Naive B cell (primary cell): ENCODE data around the gene IL37. TPM values are rescaled to one million over a fixed set of nuclear protein-coding genes. Genes with fewer than 3 reads are reported as not detected.
A peak's percentile ranks its signal among the peaks of the same experiment; 100 is the strongest.
"Not testable (repeated sequence)": the region's sequence is repeated elsewhere in the genome, so short reads cannot be mapped to it uniquely, and the experiment has no call there.

Experiments
- ATAC-seq, 2 donors: fragments of 150-1000 bp; cut with Tn5 transposase; 2 replicates each; pipeline ENCODE4 v1.10.0; 2021; ENCODE audit warnings: low read depth in 2 of 2, mild to moderate bottlenecking in 2 of 2, moderate library complexity in 2 of 2
- DNase-seq: peaks from one replicate; pipeline ENCODE4 v3.0.0; 2022
- H3K27ac Mint-ChIP-seq, 6 donors: one replicate each; pipeline ENCODE4 v1.8.0; 2020 to 2022; ENCODE audit warnings: mild to moderate bottlenecking in 6 of 6, mixed read lengths in 6 of 6, moderate library complexity in 5 of 6, inconsistent platforms in 2 of 6
- H3K27me3 Mint-ChIP-seq, 3 donors: one replicate each; pipeline ENCODE4 v1.8.0; 2021 to 2022; ENCODE audit warnings: mixed read lengths in 3 of 3, mild to moderate bottlenecking in 1 of 3
- H3K36me3 Mint-ChIP-seq, 2 donors: one replicate each; pipeline ENCODE4 v1.8.0; 2020 to 2022; ENCODE audit warnings: mixed read lengths in 2 of 2, inconsistent platforms in 1 of 2, mild to moderate bottlenecking in 1 of 2
- H3K4me1 Mint-ChIP-seq, 3 donors: one replicate each; pipeline ENCODE4 v1.8.0; 2020 to 2022; ENCODE audit warnings: mixed read lengths in 3 of 3, inconsistent platforms in 1 of 3, mild to moderate bottlenecking in 1 of 3, moderate library complexity in 1 of 3
- H3K4me3 Mint-ChIP-seq, 8 donors: one replicate each; pipeline ENCODE4 v1.8.0; 2020 to 2022; ENCODE audit warnings: mild to moderate bottlenecking in 8 of 8, mixed read lengths in 8 of 8, moderate library complexity in 8 of 8, inconsistent platforms in 2 of 8
- H3K9me3 Mint-ChIP-seq, 7 donors: one replicate each; pipeline ENCODE4 v1.8.0; 2020 to 2022; ENCODE audit warnings: mixed read lengths in 7 of 7, mild to moderate bottlenecking in 5 of 7, inconsistent platforms in 2 of 7, moderate library complexity in 1 of 7
- polyA plus RNA-seq, 6 donors: library from polyadenylated mRNA; unstranded; fragments of 300-500 nt; fragmentation: Illumina TruSeq; gene quantifications; one replicate each; pipeline ENCODE4 v1.2.3, GENCODE V29; 2021; ENCODE audit warnings: low read depth in 6 of 6

The IL37 gene
- polyA plus RNA-seq, 6 donors from 2014 or later, result not detected

DNA sequence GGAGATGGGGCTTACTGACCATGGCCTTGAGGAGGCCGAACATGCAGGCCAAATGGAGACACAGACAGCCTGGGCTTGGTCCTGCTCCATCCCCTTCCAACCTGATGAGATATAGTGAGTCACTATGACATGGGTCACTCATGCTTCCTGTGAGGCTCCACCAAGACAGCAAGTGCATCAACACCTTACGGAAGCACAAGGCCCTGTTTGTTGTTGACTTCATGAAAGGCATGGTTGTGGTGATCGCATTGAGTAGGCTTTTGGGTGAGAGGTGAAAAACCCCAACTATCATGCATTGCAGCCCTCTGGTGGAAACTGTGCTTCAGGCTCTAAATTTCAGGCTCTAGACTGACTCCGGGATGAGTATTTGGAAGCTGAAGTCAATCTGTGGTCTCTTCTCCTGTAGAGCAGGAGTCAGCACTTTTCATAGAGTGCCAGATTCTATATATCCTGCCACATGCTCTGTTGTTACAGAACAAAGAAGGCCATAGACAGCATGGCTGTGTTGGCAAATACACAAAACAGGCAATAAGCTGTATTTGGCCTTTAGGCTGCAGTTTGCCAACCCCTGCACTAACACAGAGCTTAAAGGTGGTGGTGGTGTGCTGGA, 10.1 kb downstream of the IL37 start:
- Mint-ChIP-seq H3K4me1 (peaks cover 8 to 11% (median 10%) of the 10 kb centered on the region in 3 donors), H3K27ac (no peak overlapping the region), H3K9me3 (peaks cover 0 to 3% (median 0%) of the 10 kb centered on the region in 7 donors), H3K36me3 (no peaks in the 10 kb centered on the region), H3K27me3 (no peaks in the 10 kb centered on the region), H3K4me3 (no peak overlapping the region)
- ATAC-seq (no peak), DNase-seq (no peak)

DNA sequence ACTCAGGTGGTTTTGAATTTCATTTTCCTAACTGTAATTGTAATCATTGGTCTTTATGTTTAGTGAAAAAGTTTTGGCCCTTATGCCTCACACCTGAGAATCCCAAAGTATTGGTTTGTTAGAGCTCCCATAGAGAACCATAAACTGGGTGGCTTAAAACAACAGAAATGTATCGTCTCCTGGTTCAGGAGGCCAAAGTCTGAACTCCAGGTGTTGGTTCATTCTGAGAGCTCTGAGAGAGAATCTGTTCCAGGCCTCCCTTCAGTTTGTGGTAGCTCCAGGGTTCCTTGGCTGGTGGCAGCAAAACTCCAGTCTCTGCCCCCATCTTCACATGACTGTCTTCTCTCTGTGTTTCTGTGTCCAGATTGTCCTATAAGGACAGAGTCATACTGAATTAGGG, 11.0 kb downstream of the IL37 start:
- H3K27ac Mint-ChIP-seq, result no peak overlapping the region
- H3K4me3 Mint-ChIP-seq, result no peak overlapping the region
- DNase-seq (no peak), ATAC-seq (no peak)
- peaks cover 8 to 11% (median 10%) of the 10 kb centered on the region in 3 donors for H3K4me1 Mint-ChIP-seq
- peaks cover 0 to 3% (median 0%) of the 10 kb centered on the region in 7 donors for H3K9me3 Mint-ChIP-seq
- no peaks in the 10 kb centered on the region for H3K27me3 Mint-ChIP-seq
- no peaks in the 10 kb centered on the region for H3K36me3 Mint-ChIP-seq

- Mint-ChIP-seq H3K36me3 (no peaks in the 10 kb centered on the region), H3K27me3 (no peaks in the 10 kb centered on the region), H3K27ac (no peak overlapping the region), H3K9me3 (peaks cover 0 to 3% (median 0%) of the 10 kb centered on the region in 7 donors), H3K4me3 (no peak overlapping the region), H3K4me1 (peaks cover 8 to 11% (median 10%) of the 10 kb centered on the region in 3 donors)
- ATAC-seq (no peak), DNase-seq (no peak)
Measured at GRCh38 chr2:112923237-112923966, 12.4 kb downstream of the IL37 start.

DNA sequence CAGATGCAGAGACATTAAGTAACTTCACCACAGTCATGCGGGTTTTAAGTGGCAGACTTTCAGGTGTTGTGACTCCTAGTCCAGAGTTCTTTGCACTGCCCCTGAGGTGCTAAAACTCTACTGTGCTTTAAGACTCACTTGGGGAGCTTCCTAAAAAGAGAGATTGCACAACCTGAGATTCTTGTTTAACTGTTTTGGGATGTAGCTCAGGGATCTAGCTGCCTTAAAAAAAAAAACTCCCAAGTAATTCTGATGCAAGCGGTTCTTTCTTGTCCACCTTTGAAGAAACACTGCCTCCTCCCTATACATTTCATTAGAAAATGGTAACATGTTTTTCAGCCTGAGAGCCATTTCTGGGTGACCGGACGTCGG, 13.0 kb downstream of the IL37 start:
- no peak overlapping the region for H3K4me3 Mint-ChIP-seq
- H3K27ac Mint-ChIP-seq, result no peak overlapping the region
- H3K36me3 Mint-ChIP-seq, result no peaks in the 10 kb centered on the region

GRCh38 chr2:112924360-112924759, 13.4 kb downstream of the IL37 start:
- H3K9me3 Mint-ChIP-seq, result peaks cover 0 to 3% (median 0%) of the 10 kb centered on the region in 7 donors
- ATAC-seq (no peak), DNase-seq (no peak)
- peaks cover 8 to 11% (median 10%) of the 10 kb centered on the region in 3 donors for H3K4me1 Mint-ChIP-seq
- H3K27me3 Mint-ChIP-seq, result no peaks in the 10 kb centered on the region
- no peak overlapping the region for H3K4me3 Mint-ChIP-seq
- no peak overlapping the region for H3K27ac Mint-ChIP-seq
- no peaks in the 10 kb centered on the region for H3K36me3 Mint-ChIP-seq

More for the DNA sequence above, 13.0 kb downstream of the IL37 start:
- DNase-seq (no peak), ATAC-seq (no peak)
- Mint-ChIP-seq H3K4me1 (peaks cover 8 to 11% (median 10%) of the 10 kb centered on the region in 3 donors), H3K27me3 (no peaks in the 10 kb centered on the region), H3K9me3 (peaks cover 0 to 3% (median 0%) of the 10 kb centered on the region in 7 donors)

DNA sequence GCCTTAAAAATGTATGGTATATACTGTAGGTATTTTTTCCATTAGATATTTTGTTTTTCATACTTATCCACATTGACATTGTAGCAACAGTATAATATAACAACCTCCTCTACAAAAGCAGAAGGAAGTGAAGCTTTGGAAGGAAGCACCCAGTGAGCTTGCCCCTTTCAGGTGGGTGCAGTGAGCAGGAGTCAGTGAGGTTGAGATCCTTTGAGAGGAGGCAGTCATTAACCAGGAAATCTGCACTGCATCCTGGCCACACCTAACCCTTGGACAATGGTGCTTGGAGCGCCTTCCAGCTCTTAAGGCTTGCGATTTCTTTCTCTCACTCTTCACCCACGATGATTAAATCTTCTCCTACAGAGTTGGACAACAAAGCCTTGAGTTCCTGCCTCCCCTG, 13.9 kb downstream of the IL37 start:
- no peak for DNase-seq
- H3K9me3 Mint-ChIP-seq, result peaks cover 0 to under 1% (median 0%) of the 10 kb centered on the region in 7 donors
- no peak overlapping the region for H3K4me3 Mint-ChIP-seq
- ATAC-seq, result no peak
- no peaks in the 10 kb centered on the region for H3K36me3 Mint-ChIP-seq
- no peaks in the 10 kb centered on the region for H3K27me3 Mint-ChIP-seq
- no peak overlapping the region for H3K27ac Mint-ChIP-seq
- H3K4me1 Mint-ChIP-seq, result peaks cover 8 to 11% (median 10%) of the 10 kb centered on the region in 3 donors

DNA sequence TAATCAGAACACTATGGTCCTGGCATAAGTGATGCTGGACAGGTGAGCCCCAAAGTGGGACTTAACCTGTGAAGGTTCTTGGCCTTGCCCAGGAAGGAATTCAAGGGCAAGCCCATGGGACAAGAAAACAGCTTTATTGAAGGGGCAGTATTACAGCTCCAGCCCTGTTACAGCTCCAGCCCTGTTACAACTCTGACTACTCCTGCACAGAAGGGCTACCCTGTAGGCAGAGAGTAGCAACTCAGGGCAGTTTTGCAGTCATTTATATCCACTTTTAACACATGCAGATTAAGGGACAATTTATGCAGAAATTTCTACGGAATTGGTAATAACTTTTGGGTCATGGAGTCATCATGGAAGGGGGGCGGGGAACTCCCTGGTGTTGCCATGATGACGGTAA, 15.7 kb downstream of the IL37 start:
- no peaks in the 10 kb centered on the region for H3K9me3 Mint-ChIP-seq
- no peak for ATAC-seq
- H3K36me3 Mint-ChIP-seq, result no peaks in the 10 kb centered on the region
- peaks cover 8 to 11% (median 10%) of the 10 kb centered on the region in 3 donors for H3K4me1 Mint-ChIP-seq
- no peak overlapping the region for H3K4me3 Mint-ChIP-seq
- peaks cover 0 to 6% (median 0%) of the 10 kb centered on the region in 3 donors for H3K27me3 Mint-ChIP-seq
- DNase-seq, result no peak
- no peak overlapping the region for H3K27ac Mint-ChIP-seq

DNA sequence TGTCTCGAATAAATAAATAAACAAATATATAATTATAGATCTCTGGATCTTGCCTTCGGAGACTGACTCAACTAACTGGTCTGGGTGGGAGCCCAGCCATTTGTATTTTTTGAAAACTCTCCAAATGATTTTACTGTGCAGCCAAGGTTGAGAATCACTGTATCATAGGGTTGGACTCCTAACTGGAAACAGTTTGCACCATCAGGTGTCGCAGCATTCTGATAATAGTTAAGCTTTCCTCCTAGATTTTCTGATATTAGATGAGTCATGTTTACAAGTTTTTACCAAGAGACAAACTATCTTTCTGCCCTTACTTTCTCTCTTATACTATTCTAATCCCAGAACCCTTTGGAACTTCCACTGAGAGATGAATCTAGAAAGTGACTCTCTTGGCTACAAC, 16.8 kb downstream of the IL37 start:
- Mint-ChIP-seq H3K36me3 (no peaks in the 10 kb centered on the region), H3K27me3 (peaks cover 0 to 6% (median 0%) of the 10 kb centered on the region in 3 donors), H3K4me3 (no peak overlapping the region), H3K9me3 (no peaks in the 10 kb centered on the region), H3K4me1 (peaks cover 8 to 11% (median 10%) of the 10 kb centered on the region in 3 donors), H3K27ac (peak overlapping the region in 1 of 6 donors; percentile 65)
- DNase-seq, result no peak
- no peak for ATAC-seq

DNA sequence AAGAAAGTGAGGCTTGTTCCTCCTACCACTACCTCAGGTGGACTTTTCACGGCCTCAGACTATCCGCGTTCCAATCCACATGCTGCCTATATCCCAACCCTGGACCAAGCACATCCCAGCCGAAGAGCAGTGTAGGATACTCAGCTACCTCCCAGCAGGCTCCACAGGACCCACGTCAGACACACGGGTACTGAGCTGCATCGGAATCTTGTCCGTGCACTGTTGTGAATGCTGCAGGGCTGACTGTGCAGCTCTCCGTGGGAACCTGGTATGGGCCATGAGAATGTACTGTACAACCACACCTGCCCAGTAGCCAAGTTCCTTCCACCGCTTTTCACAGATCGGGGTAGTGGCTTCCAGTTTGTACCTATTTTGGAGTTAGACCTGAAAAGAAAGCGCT, 22.3 kb downstream of the IL37 start:
- ATAC-seq, result no peak
- no peak overlapping the region for H3K4me3 Mint-ChIP-seq
- no peak for DNase-seq
- H3K27ac Mint-ChIP-seq, result no peak overlapping the region
- peaks cover 0 to 6% (median 6%) of the 10 kb centered on the region in 3 donors for H3K27me3 Mint-ChIP-seq
- H3K9me3 Mint-ChIP-seq, result no peaks in the 10 kb centered on the region
- H3K36me3 Mint-ChIP-seq, result no peaks in the 10 kb centered on the region
- no peaks in the 10 kb centered on the region for H3K4me1 Mint-ChIP-seq

GRCh38 chr2:112934117-112934516, 23.2 kb downstream of the IL37 start:
- not testable (repeated sequence) for H3K36me3 Mint-ChIP-seq, H3K4me3 Mint-ChIP-seq, H3K27ac Mint-ChIP-seq, H3K4me1 Mint-ChIP-seq, DNase-seq, ATAC-seq, H3K27me3 Mint-ChIP-seq, H3K9me3 Mint-ChIP-seq

DNA sequence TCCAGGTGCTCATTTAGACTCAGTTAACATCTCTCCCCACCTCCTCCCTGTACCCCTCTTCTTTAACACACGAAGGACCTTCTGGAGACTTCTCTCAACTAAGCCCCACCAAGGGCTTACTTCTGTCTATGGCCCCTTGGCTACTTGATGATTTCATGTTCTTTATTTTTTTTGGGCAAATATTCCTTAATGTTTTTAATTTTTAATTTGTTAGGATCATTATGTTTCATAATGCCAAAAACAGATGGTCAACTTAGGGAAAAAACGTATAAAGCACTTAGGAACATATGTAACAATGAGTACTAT, 25.9 kb downstream of the IL37 start:
- no peak for DNase-seq
- Mint-ChIP-seq H3K4me1 (no peaks in the 10 kb centered on the region), H3K27me3 (peaks cover 0 to 7% (median 0%) of the 10 kb centered on the region in 3 donors), H3K9me3 (no peaks in the 10 kb centered on the region), H3K27ac (no peak overlapping the region), H3K36me3 (no peaks in the 10 kb centered on the region), H3K4me3 (no peak overlapping the region)
- ATAC-seq, result no peak

GRCh38 chr2:112938904-112939303, 27.9 kb downstream of the IL37 start:
- no peak for DNase-seq
- H3K27ac Mint-ChIP-seq, result no peak overlapping the region
- no peak for ATAC-seq

GRCh38 chr2:112939425-112939824, 28.5 kb downstream of the IL37 start:
- Mint-ChIP-seq H3K27me3 (peaks cover 3 to 17% (median 9%) of the 10 kb centered on the region in 3 donors), H3K4me3 (no peak overlapping the region), H3K4me1 (no peaks in the 10 kb centered on the region), H3K9me3 (no peaks in the 10 kb centered on the region), H3K36me3 (no peaks in the 10 kb centered on the region), H3K27ac (no peak overlapping the region)
- ATAC-seq (no peak), DNase-seq (no peak)

More at GRCh38 chr2:112938904-112939303, 27.9 kb downstream of the IL37 start:
- H3K4me1 Mint-ChIP-seq, result no peaks in the 10 kb centered on the region
- peaks cover 3 to 17% (median 9%) of the 10 kb centered on the region in 3 donors for H3K27me3 Mint-ChIP-seq
- H3K36me3 Mint-ChIP-seq, result no peaks in the 10 kb centered on the region
- no peak overlapping the region for H3K4me3 Mint-ChIP-seq
- no peaks in the 10 kb centered on the region for H3K9me3 Mint-ChIP-seq

DNA sequence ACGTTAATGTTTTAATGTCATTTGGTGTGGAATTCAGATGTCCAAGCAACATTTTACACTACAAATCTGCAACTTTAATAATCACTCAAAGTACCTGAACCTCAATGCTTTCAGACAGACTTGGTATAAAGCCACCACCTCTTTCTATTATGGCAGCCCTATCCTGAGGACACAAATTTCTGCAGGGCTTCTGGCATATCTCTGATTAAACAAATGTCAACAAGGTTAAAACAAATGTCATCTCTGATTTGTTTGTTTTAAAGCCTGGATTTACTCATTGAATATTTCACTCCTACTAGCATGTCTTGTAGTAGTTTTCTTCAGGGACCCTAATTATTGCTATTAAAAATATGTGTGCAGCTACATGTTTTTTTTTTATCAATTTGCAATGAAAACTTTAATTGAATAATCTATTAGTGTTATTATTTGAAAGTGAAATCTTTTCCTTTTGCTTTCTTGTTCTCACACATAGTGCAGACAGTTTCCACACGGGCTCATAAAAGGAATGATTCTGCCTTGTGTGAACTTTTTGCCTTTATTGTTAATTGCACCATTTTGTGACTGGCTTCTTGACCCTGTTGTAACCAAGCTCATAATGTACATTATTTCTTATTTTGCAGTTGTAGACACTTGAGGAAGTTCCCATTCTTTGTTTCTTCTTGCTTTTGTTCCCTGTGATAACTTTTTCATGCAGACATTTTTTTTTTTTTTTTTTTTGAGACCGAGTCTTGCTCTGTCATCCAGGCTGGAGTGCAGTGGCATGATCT, 30.1 kb downstream of the IL37 start:
- Mint-ChIP-seq H3K27ac (no peak overlapping the region), H3K36me3 (no peaks in the 10 kb centered on the region), H3K4me3 (no peak overlapping the region), H3K4me1 (no peaks in the 10 kb centered on the region), H3K9me3 (peaks cover 0 to 6% (median 0%) of the 10 kb centered on the region in 7 donors), H3K27me3 (peaks cover 3 to 17% (median 9%) of the 10 kb centered on the region in 3 donors)
- DNase-seq (no peak), ATAC-seq (no peak)
